Upper lobe of left lung (tissue), 4 donors: Measurements from ENCODE around the gene TMEM106B.

Experiments
- CTCF ChIP-seq, 6 experiments: fragments of 450-650 bp in 4 of 6; fragments of 200-600 bp in 2 of 6; sonication (generic) in 2 of 6; IDR thresholded peaks; one replicate each; pipeline ENCODE4 v1.5.1; 2016 to 2019; ENCODE audit warnings: antibody characterized with exemption in 6 of 6
- EP300 ChIP-seq, 4 donors: sonication (generic); formaldehyde crosslinking; IDR thresholded peaks; one replicate each; pipeline ENCODE4 v1.5.1; 2017; ENCODE audit warnings: antibody characterized with exemption in 4 of 4, control low read depth in 2 of 4
- POLR2A ChIP-seq, 4 donors: fragments of 450-650 bp; IDR thresholded peaks; one replicate each; pipeline ENCODE4 v1.5.1; 2016 to 2017; ENCODE audit warnings: antibody characterized with exemption in 4 of 4, mild to moderate bottlenecking in 2 of 4
- POLR2AphosphoS5 ChIP-seq, 2 donors: sonication (generic); formaldehyde crosslinking; IDR thresholded peaks; one replicate each; pipeline ENCODE4 v1.5.1; 2017; ENCODE audit warnings: antibody characterized with exemption in 2 of 2

DNA sequence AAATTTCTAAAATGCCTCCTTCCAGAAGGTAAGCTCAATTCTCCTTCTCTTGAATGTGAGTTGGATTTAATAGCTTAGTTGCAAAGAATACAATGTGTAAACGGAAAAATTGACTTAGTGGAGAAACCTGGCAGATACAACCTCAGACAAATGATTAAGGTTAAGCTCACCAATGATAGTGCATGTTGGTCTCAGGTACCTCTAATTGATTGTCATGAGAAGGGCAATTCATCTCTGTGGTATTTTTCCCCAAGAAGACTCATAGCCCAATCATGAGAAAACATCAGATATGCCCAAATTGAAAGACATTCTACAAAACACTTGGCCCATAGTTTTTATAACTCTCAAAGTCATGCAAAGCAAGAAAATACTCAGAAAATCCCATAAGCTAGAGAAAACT is 36.2 kb upstream of the TMEM106B start:
- TF ChIP-seq CTCF (IDR thresholded peaks at IDR 0.05) (no peak), POLR2AphosphoS5 (IDR thresholded peaks at IDR 0.05) (no peak), EP300 (IDR thresholded peaks at IDR 0.05) (no peak), POLR2A (IDR thresholded peaks at IDR 0.05) (no peak)
